ENCODE measurements around the gene PSMD9. TPM values are rescaled to one million over a fixed set of nuclear protein-coding genes. Genes with fewer than 3 reads are reported as not detected.

PSMD9 gene
- total and polyA plus RNA-seq, 10 of the 15 experiments (the other 5 are each of a cell fraction or from before 2014, with no cell fraction given): 14.6 to 152 (median 58.1) TPM

- Histone ChIP-seq H2AFZ (ENCODE audit: control insufficient read depth, low read depth, low read length) (no peak within 1 kb of the TSS), H3K4me1 (ENCODE audit: control insufficient read depth, insufficient read depth, low read length) (no peaks in the 10 kb centered on the region), H3K27me3 (replicated peaks in 1 of 2; ENCODE audit: control insufficient read depth in 2 of 2, insufficient read depth in 2 of 2, low read length in 1 of 2) (no peaks in the 10 kb centered on the region; a peak in 1 of 4 replicates), H3K4me2 (ENCODE audit: control insufficient read depth, insufficient read depth) (no peak within 1 kb of the TSS), H3K9ac (ENCODE audit: control insufficient read depth, insufficient read depth, low read length) (no peak within 1 kb of the TSS), H3K79me2 (ENCODE audit: control insufficient read depth, insufficient read depth, low read length) (no peaks in the 10 kb centered on the region), H4K20me1 (ENCODE audit: control insufficient read depth, insufficient read depth) (no peaks in the 10 kb centered on the region), H3K9me3 (replicated peaks; ENCODE audit: control insufficient read depth, insufficient read depth, low read length) (no peaks in the 10 kb centered on the region), H3K4me3 (no peak within 1 kb of the TSS), H3K27ac (ENCODE audit: control insufficient read depth, insufficient read depth) (no peak within 1 kb of the TSS), H3K36me3 (ENCODE audit: control insufficient read depth in 2 of 2, insufficient read depth in 2 of 2, low read length in 1 of 2) (no peaks in the 10 kb centered on the region)
- ATAC-seq (no peak), FAIRE-seq (no peak), DNase-seq (ENCODE audit: low read depth, low spot score) (no peak)
- intact Hi-C loops (cut with micrococcal nuclease; ENCODE audit: unreplicated experiment) (no loop called here), in situ Hi-C loops (cut with MboI) (no loop called here)
- WGBS (ENCODE audit: insufficient coverage, insufficient replicate concordance, low lambda C conversion rate, missing lambda C conversion rate): 51% methylated on average over 16 of the region's 16 CpGs
- CTCF ChIA-PET: no interaction called here
- RAD21 ChIA-PET (ENCODE audit: unreplicated experiment): no interaction called here
- BruUV-seq (replicated peaks): no TSS peak
- POLR2A ChIA-PET: no interaction called here
- SMC1A ChIA-PET (ENCODE audit: uncharacterized antibody, unreplicated experiment): no interaction called here
- TF ChIP-seq CBFB (IDR thresholded peaks at IDR 0.05; ENCODE audit: low read depth) (no peak), USF2 (IDR thresholded peaks at IDR 0.05; ENCODE audit: borderline replicate concordance, low read depth, low read length) (no peak), ZNF24 (IDR thresholded peaks at IDR 0.05) (no peak), KLF5 (IDR thresholded peaks at IDR 0.05; ENCODE audit: partially characterized antibody) (no peak), SIX5 (IDR thresholded peaks at IDR 0.05; ENCODE audit: low read depth, low read length, severe bottlenecking) (no peak), YY1 (IDR thresholded peaks at IDR 0.05; ENCODE audit: low read depth, low read length) (no peak), STAT1 (conservative IDR thresholded peaks at IDR 0.05) (no peak), KAT2A (conservative IDR thresholded peaks at IDR 0.05; ENCODE audit: control insufficient read depth, low read depth, low read length) (no peak), CREB1 (IDR thresholded peaks at IDR 0.05; ENCODE audit: low read depth) (no peak), CREM (IDR thresholded peaks at IDR 0.05; ENCODE audit: low read depth) (no peak), PBX3 (IDR thresholded peaks at IDR 0.05; ENCODE audit: insufficient replicate concordance, low read depth, low read length) (no peak)
- TF ChIP-seq, protein P1, sequence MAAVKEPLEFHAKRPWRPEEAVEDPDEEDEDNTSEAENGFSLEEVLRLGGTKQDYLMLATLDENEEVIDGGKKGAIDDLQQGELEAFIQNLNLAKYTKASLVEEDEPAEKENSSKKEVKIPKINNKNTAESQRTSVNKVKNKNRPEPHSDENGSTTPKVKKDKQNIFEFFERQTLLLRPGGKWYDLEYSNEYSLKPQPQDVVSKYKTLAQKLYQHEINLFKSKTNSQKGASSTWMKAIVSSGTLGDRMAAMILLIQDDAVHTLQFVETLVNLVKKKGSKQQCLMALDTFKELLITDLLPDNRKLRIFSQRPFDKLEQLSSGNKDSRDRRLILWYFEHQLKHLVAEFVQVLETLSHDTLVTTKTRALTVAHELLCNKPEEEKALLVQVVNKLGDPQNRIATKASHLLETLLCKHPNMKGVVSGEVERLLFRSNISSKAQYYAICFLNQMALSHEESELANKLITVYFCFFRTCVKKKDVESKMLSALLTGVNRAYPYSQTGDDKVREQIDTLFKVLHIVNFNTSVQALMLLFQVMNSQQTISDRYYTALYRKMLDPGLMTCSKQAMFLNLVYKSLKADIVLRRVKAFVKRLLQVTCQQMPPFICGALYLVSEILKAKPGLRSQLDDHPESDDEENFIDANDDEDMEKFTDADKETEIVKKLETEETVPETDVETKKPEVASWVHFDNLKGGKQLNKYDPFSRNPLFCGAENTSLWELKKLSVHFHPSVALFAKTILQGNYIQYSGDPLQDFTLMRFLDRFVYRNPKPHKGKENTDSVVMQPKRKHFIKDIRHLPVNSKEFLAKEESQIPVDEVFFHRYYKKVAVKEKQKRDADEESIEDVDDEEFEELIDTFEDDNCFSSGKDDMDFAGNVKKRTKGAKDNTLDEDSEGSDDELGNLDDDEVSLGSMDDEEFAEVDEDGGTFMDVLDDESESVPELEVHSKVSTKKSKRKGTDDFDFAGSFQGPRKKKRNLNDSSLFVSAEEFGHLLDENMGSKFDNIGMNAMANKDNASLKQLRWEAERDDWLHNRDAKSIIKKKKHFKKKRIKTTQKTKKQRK (IDR thresholded peaks at IDR 0.05; ENCODE audit: low read depth, low read length): no peak
- TF ChIP-seq, protein P2, sequence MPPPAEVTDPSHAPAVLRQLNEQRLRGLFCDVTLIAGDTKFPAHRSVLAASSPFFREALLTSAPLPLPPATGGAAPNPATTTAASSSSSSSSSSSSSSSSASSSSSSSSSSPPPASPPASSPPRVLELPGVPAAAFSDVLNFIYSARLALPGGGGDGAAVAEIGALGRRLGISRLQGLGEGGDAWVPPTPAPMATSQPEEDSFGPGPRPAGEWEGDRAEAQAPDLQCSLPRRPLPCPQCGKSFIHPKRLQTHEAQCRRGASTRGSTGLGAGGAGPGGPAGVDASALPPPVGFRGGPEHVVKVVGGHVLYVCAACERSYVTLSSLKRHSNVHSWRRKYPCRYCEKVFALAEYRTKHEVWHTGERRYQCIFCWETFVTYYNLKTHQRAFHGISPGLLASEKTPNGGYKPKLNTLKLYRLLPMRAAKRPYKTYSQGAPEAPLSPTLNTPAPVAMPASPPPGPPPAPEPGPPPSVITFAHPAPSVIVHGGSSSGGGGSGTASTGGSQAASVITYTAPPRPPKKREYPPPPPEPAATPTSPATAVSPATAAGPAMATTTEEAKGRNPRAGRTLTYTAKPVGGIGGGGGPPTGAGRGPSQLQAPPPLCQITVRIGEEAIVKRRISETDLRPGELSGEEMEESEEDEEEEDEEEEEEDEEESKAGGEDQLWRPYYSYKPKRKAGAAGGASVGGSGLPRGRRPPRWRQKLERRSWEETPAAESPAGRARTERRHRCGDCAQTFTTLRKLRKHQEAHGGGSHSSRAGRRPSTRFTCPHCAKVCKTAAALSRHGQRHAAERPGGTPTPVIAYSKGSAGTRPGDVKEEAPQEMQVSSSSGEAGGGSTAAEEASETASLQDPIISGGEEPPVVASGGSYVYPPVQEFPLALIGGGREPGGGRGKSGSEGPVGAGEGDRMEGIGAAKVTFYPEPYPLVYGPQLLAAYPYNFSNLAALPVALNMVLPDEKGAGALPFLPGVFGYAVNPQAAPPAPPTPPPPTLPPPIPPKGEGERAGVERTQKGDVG (CRISPR knock-in tag; IDR thresholded peaks at IDR 0.05): no peak
Observed at GRCh38 chr12:121858662-121859572, 29.7 kb upstream of the PSMD9 start, which contains the start of gene HPD. Gene HPD, minus strand, starts transcription at chr12:121858859. Its CDS starts 36 bp downstream, at chr12:121858823.

Measured in GM12878 (cell line).